ENCODE measurements around the gene ERV3-1.

DNA sequence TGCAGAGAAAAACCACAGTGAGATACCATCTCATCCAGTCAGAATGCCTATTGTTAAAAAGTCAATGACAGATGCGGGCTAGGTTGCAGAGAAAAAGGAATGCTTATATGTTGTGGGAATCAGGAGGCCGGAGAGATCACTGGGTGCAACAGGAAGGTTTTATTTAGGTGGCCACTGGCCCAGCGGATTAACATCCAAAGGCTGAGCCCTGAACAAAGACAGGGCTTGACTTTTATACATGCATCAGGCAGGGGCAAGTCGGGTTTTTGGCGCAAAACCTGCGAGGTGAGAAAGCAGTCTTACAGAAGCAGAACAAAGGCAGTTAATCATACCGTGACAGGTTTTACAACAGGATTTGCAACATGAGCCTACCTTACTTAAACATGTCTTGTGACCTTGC, 16.3 kb downstream of the ERV3-1 start:
- TF ChIP-seq, protein P1, sequence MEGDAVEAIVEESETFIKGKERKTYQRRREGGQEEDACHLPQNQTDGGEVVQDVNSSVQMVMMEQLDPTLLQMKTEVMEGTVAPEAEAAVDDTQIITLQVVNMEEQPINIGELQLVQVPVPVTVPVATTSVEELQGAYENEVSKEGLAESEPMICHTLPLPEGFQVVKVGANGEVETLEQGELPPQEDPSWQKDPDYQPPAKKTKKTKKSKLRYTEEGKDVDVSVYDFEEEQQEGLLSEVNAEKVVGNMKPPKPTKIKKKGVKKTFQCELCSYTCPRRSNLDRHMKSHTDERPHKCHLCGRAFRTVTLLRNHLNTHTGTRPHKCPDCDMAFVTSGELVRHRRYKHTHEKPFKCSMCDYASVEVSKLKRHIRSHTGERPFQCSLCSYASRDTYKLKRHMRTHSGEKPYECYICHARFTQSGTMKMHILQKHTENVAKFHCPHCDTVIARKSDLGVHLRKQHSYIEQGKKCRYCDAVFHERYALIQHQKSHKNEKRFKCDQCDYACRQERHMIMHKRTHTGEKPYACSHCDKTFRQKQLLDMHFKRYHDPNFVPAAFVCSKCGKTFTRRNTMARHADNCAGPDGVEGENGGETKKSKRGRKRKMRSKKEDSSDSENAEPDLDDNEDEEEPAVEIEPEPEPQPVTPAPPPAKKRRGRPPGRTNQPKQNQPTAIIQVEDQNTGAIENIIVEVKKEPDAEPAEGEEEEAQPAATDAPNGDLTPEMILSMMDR (conservative IDR thresholded peaks at IDR 0.05; ENCODE audit: low read length), result no peak
- TF ChIP-seq EZH2phosphoT487 (IDR thresholded peaks at IDR 0.05; ENCODE audit: borderline replicate concordance, low read depth, low read length), result no peak

All from OCI-LY7 (cell line).